Measurements from ENCODE around the gene NNAT.
"Not testable (repeated sequence)": the region's sequence is repeated elsewhere in the genome, so short reads cannot be mapped to it uniquely, and the experiment has no call there.

Gene NNAT

DNA sequence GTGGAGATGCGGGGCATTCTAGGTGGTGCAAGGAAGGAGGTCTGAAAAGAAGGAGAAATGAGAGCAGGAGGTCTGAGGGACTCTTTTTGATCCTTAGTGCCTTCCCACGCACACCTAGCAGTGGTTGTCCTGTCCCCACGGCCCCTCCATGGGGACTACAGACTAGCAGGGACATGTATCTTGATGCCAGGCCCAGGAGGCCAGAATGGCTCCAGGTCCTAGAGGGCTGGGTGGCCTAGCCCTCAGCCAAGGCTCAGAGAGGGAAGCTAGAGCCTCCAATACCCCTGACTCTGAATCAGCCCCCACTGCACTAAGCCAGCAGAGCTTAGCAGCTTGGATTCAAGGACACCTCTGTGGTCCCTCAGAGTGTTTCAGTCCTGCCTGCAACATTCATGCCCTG is 23.3 kb downstream of the NNAT start:
- Histone ChIP-seq H3K79me2 (ENCODE audit: insufficient read depth, low read length) (no peaks in the 10 kb centered on the region), H3K9ac (ENCODE audit: low read length) (no peak overlapping the region), H3K27me3 (ENCODE audit: insufficient read depth, low read length) (no peaks in the 10 kb centered on the region), H3K27ac (ENCODE audit: low read depth, low read length, poor library complexity, severe bottlenecking) (no peak overlapping the region), H3K4me3 (ENCODE audit: low read depth, low read length, poor library complexity, severe bottlenecking) (no peak overlapping the region), H3K36me3 (ENCODE audit: insufficient read depth, low read length) (no peaks in the 10 kb centered on the region), H3K4me2 (ENCODE audit: low read length) (no peak overlapping the region), H2AFZ (ENCODE audit: low read length) (no peak overlapping the region), H3K4me1 (ENCODE audit: insufficient read depth, low read length, severe bottlenecking) (no peaks in the 10 kb centered on the region), H3K9me3 (ENCODE audit: low read length) (no peaks in the 10 kb centered on the region), H3F3A (ENCODE audit: insufficient read depth, low read length) (no peaks in the 10 kb centered on the region), H4K20me1 (ENCODE audit: insufficient read depth, low read length) (no peaks in the 10 kb centered on the region), H3K9me2 (ENCODE audit: low read depth, low read length) (no peaks in the 10 kb centered on the region)
- TF ChIP-seq, protein P1, sequence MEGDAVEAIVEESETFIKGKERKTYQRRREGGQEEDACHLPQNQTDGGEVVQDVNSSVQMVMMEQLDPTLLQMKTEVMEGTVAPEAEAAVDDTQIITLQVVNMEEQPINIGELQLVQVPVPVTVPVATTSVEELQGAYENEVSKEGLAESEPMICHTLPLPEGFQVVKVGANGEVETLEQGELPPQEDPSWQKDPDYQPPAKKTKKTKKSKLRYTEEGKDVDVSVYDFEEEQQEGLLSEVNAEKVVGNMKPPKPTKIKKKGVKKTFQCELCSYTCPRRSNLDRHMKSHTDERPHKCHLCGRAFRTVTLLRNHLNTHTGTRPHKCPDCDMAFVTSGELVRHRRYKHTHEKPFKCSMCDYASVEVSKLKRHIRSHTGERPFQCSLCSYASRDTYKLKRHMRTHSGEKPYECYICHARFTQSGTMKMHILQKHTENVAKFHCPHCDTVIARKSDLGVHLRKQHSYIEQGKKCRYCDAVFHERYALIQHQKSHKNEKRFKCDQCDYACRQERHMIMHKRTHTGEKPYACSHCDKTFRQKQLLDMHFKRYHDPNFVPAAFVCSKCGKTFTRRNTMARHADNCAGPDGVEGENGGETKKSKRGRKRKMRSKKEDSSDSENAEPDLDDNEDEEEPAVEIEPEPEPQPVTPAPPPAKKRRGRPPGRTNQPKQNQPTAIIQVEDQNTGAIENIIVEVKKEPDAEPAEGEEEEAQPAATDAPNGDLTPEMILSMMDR (IDR thresholded peaks at IDR 0.05; ENCODE audit: low read length): no peak
- no peak for TF ChIP-seq EZH2 (IDR thresholded peaks at IDR 0.05; ENCODE audit: borderline replicate concordance, low read length)

DNA sequence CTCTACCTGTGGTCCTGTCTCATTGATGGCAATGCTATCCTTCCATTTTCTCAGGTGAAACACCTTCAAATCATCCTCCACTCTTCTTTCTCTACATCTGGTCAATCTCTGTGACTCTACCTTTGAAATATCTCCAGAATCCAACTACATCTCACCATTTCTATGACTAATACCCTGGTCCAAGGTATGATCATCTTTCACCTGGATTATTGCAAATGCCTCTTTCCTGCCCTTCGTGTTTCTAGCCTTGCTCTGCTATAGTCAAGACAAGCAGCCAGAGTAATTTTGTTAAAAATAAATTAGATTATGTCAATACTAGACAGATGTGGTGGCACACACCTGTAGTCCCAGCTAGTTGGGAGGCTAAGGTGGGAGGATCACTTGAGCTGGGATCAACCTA is 24.5 kb downstream of the NNAT start:
- no peaks in the 10 kb centered on the region for H3K27me3 ChIP-seq (ENCODE audit: insufficient read depth, low read length)
- no peaks in the 10 kb centered on the region for H3K4me1 ChIP-seq (ENCODE audit: insufficient read depth, low read length, severe bottlenecking)
- no peaks in the 10 kb centered on the region for H3K36me3 ChIP-seq (ENCODE audit: insufficient read depth, low read length)
- H3K27ac ChIP-seq (ENCODE audit: low read depth, low read length, poor library complexity, severe bottlenecking): no peak overlapping the region
- no peaks in the 10 kb centered on the region for H3K9me3 ChIP-seq (ENCODE audit: low read length)
- H2AFZ ChIP-seq (ENCODE audit: low read length): no peak overlapping the region
- no peaks in the 10 kb centered on the region for H4K20me1 ChIP-seq (ENCODE audit: insufficient read depth, low read length)
- no peak overlapping the region for H3K9ac ChIP-seq (ENCODE audit: low read length)
- H3K9me2 ChIP-seq (ENCODE audit: low read depth, low read length): no peaks in the 10 kb centered on the region
- H3K79me2 ChIP-seq (ENCODE audit: insufficient read depth, low read length): no peaks in the 10 kb centered on the region
- H3K4me3 ChIP-seq (ENCODE audit: low read depth, low read length, poor library complexity, severe bottlenecking): no peak overlapping the region
- TF ChIP-seq EZH2 (IDR thresholded peaks at IDR 0.05; ENCODE audit: borderline replicate concordance, low read length): no peak
- TF ChIP-seq, protein P1 (IDR thresholded peaks at IDR 0.05; ENCODE audit: low read length): no peak
- no peaks in the 10 kb centered on the region for H3F3A ChIP-seq (ENCODE audit: insufficient read depth, low read length)
- no peak overlapping the region for H3K4me2 ChIP-seq (ENCODE audit: low read length)

DNA sequence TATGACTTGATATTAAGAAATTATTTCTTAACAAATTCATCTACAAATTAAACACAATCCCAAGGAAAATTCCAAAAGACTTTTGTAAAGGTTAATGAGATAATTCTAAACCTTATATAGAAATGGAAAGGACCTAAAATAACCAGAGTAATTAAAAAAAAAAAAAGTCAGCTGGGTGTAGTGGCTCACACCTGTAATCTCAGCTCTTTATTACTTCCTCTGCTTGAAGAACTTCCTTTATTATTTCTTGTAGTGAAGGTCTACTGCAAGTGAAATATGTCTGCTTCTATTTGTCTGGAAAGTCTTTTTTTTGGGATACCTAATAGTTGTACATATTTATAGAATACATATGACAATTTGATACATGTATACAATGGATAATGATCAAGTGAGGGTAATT is 26.9 kb downstream of the NNAT start:
- Histone ChIP-seq H3K9ac (ENCODE audit: low read length) (no peak overlapping the region), H3K4me2 (ENCODE audit: low read length) (no peak overlapping the region), H2AFZ (ENCODE audit: low read length) (no peak overlapping the region), H3K9me3 (ENCODE audit: low read length) (no peaks in the 10 kb centered on the region), H3K36me3 (ENCODE audit: insufficient read depth, low read length) (no peaks in the 10 kb centered on the region), H3K27ac (ENCODE audit: low read depth, low read length, poor library complexity, severe bottlenecking) (no peak overlapping the region), H3K4me1 (ENCODE audit: insufficient read depth, low read length, severe bottlenecking) (no peaks in the 10 kb centered on the region), H4K20me1 (ENCODE audit: insufficient read depth, low read length) (no peaks in the 10 kb centered on the region), H3F3A (ENCODE audit: insufficient read depth, low read length) (no peaks in the 10 kb centered on the region), H3K27me3 (ENCODE audit: insufficient read depth, low read length) (no peaks in the 10 kb centered on the region), H3K9me2 (ENCODE audit: low read depth, low read length) (no peaks in the 10 kb centered on the region), H3K79me2 (ENCODE audit: insufficient read depth, low read length) (no peaks in the 10 kb centered on the region), H3K4me3 (ENCODE audit: low read depth, low read length, poor library complexity, severe bottlenecking) (no peak overlapping the region)
- no peak for TF ChIP-seq EZH2 (IDR thresholded peaks at IDR 0.05; ENCODE audit: borderline replicate concordance, low read length)
- TF ChIP-seq, protein P1 (IDR thresholded peaks at IDR 0.05; ENCODE audit: low read length): no peak

DNA sequence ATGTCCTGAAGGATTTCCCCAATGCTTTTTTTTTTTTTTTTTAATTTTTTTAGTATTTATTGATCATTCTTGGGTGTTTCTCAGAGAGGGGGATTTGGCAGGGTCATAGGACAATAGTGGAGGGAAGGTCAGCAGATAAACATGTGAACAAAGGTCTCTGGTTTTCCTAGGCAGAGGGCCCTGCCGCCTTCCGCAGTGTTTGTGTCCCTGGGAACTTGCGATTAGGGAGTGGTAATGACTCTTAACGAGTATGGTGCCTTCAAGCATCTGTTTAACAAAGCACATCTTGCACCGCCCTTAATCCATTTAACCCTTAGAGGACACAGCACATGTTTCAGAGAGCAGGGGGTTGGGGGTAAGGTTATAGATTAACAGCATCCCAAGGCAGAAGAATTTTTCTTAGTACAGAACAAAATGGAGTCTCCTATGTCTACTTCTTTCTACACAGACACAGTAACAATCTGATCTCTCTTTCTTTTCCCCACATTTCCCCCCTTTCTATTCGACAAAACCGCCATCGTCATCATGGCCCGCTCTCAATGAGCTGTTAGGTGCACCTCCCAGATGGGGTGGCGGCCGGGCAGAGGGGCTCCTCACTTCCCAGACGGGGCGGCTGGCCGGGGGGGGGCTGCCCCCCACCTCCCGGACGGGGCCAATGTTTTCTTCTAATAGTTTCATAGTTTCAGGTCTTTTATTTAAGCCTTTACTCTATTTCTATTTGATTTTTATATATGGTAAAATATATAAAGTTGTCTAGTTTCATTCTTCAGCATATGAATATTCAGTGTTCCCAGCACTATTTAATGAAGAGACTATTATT is 29.3 kb downstream of the NNAT start:
- H3K36me3 ChIP-seq (ENCODE audit: insufficient read depth, low read length); H3K9me2 ChIP-seq (ENCODE audit: low read depth, low read length): not testable (repeated sequence)

DNA sequence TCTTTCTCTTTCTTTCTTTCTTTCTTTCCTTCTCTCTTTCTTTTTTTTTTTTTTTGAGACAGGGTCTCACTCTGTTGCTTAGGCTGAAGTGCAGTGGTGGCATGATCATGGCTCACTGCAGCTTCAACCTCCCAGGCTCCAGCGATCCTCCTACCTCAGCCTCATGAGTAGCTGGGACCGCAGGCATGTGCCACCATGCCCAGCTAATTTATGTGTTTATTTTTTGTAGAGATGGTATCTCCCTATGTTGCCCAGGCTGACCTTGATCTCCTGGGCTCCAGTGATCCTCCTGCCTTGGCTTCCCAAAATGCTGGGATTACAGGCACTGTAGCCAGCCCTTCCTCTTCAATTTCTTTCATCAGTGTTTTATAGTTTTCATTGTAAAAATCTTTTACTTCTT is 30.6 kb downstream of the NNAT start:
- not testable (repeated sequence) for H4K20me1 ChIP-seq (ENCODE audit: insufficient read depth, low read length); H3K4me3 ChIP-seq (ENCODE audit: low read depth, low read length, poor library complexity, severe bottlenecking); H3K4me2 ChIP-seq (ENCODE audit: low read length); H3F3A ChIP-seq (ENCODE audit: insufficient read depth, low read length); H3K27ac ChIP-seq (ENCODE audit: low read depth, low read length, poor library complexity, severe bottlenecking); H3K27me3 ChIP-seq (ENCODE audit: insufficient read depth, low read length); H3K79me2 ChIP-seq (ENCODE audit: insufficient read depth, low read length); H2AFZ ChIP-seq (ENCODE audit: low read length); H3K9me2 ChIP-seq (ENCODE audit: low read depth, low read length); H3K9ac ChIP-seq (ENCODE audit: low read length); H3K4me1 ChIP-seq (ENCODE audit: insufficient read depth, low read length, severe bottlenecking); H3K36me3 ChIP-seq (ENCODE audit: insufficient read depth, low read length); H3K9me3 ChIP-seq (ENCODE audit: low read length)

More for the DNA sequence above, 29.3 kb downstream of the NNAT start:
- not testable (repeated sequence) for H3K27ac ChIP-seq (ENCODE audit: low read depth, low read length, poor library complexity, severe bottlenecking); H3K27me3 ChIP-seq (ENCODE audit: insufficient read depth, low read length); H2AFZ ChIP-seq (ENCODE audit: low read length); H3K9me3 ChIP-seq (ENCODE audit: low read length); H3K4me2 ChIP-seq (ENCODE audit: low read length); H3K9ac ChIP-seq (ENCODE audit: low read length); H3K79me2 ChIP-seq (ENCODE audit: insufficient read depth, low read length); H4K20me1 ChIP-seq (ENCODE audit: insufficient read depth, low read length); H3K4me3 ChIP-seq (ENCODE audit: low read depth, low read length, poor library complexity, severe bottlenecking); H3F3A ChIP-seq (ENCODE audit: insufficient read depth, low read length); H3K4me1 ChIP-seq (ENCODE audit: insufficient read depth, low read length, severe bottlenecking)

All from OCI-LY1 (cell line).